ENCODE results near the gene RAB5B.
"Not testable (repeated sequence)": the region's sequence is repeated elsewhere in the genome, so short reads cannot be mapped to it uniquely, and the experiment has no call there.

RAB5B gene

DNA sequence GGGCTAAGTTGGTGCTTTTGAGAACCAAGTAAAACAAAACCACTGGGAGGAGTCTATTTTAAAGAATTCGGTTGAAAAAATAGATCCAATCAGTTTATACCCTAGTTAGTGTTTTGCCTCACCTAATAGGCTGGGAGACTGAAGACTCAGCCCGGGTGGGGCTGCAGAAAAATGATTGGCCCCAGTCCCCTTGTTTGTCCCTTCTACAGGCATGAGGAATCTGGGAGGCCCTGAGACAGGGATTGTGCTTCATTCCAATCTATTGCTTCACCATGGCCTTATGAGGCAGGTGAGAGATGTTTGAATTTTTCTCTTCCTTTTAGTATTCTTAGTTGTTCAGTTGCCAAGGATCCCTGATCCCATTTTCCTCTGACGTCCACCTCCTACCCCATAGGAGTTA lies 1.8 kb upstream of the RAB5B start:
- CTCF ChIA-PET = interaction anchor here (1.2 kb wide), 1 partner anchor 24 kb away, joined by 6 read pairs; no protein-coding TSS in a partner anchor
- peak; percentile 70 for DNase-seq (ENCODE audit: low spot score)
- POLR2A ChIA-PET (ENCODE audit: low non-redundant PET) = no interaction called here
- H3K27ac ChIP-seq = peak overlapping the region; percentile 85
- TF ChIP-seq CTCF (conservative IDR thresholded peaks at IDR 0.05; ENCODE audit: low read depth) = no peak

GRCh38 chr12:55972456-55972855 lies 1.4 kb upstream of the RAB5B start:
- TF ChIP-seq CTCF (conservative IDR thresholded peaks at IDR 0.05; ENCODE audit: low read depth) = no peak
- DNase-seq (ENCODE audit: low spot score) = no peak
- H3K27ac ChIP-seq = peak overlapping the region; percentile 85; the same call in 1 of the 2 replicates
- ChIA-PET POLR2A (ENCODE audit: low non-redundant PET) (no interaction called here), CTCF (interaction anchor here (1.2 kb wide), 1 partner anchor 23 kb away, joined by 6 read pairs; no protein-coding TSS in a partner anchor)

GRCh38 chr12:55972911-55973598 lies 823 bp upstream of the RAB5B start:
- ChIA-PET POLR2A (ENCODE audit: low non-redundant PET) (interaction anchor here (0.5 to 1.6 kb wide), 5 partner anchors 16 to 242 kb away, joined by 3 to 9 read pairs (median 3); no protein-coding TSS in a partner anchor), CTCF (interaction anchor here (0.6 to 1.2 kb wide), 2 partner anchors 23 to 74 kb away, joined by 6 to 7 read pairs; no protein-coding TSS in a partner anchor)

GRCh38 chr12:55974308-55974730 lies 441 bp downstream of the RAB5B start:
- no peak for TF ChIP-seq CTCF (conservative IDR thresholded peaks at IDR 0.05; ENCODE audit: low read depth)
- peak; percentile 62 for DNase-seq (ENCODE audit: low spot score)
- CTCF ChIA-PET = interaction anchor here (0.5 to 1.1 kb wide), 3 partner anchors 145 to 1683 kb away, joined by 3 to 5 read pairs (median 3); no protein-coding TSS in a partner anchor
- peak overlapping the region; percentile 89 for H3K27ac ChIP-seq
- POLR2A ChIA-PET (ENCODE audit: low non-redundant PET) = interaction anchor here (0.5 to 1.6 kb wide), 7 partner anchors 17 to 149 kb away, joined by 3 to 9 read pairs (median 3); no protein-coding TSS in a partner anchor

More at GRCh38 chr12:55972911-55973598, 823 bp upstream of the RAB5B start:
- peak overlapping the region; percentile 89 for H3K27ac ChIP-seq
- DNase-seq (ENCODE audit: low spot score) = no peak
- no peak for TF ChIP-seq CTCF (conservative IDR thresholded peaks at IDR 0.05; ENCODE audit: low read depth)

- no peak overlapping the region for H3K27ac ChIP-seq
- no peak for TF ChIP-seq CTCF (conservative IDR thresholded peaks at IDR 0.05; ENCODE audit: low read depth)
- ChIA-PET CTCF (no interaction called here), POLR2A (ENCODE audit: low non-redundant PET) (no interaction called here)
- no peak for DNase-seq (ENCODE audit: low spot score)
Measured at GRCh38 chr12:55978393-55978792, 4.5 kb downstream of the RAB5B start.

DNA sequence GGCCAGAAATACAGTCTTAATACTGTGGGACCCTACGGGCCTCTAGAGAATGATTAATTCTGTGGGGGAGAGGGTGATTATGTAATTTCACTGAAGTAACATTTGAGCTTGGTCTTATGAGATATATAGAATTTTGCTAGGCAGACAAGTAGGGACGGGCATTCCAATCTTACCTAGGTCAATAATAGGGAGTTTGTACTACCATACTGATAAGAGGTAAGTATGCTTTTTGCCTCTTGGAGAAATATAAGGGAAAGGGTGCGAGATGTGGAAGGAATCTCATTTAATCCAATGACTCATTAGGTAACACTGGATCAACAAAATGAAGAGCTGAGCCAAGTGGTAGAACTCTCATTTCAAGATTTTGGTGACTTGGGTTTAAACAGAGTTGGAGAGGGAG lies 5.2 kb downstream of the RAB5B start:
- ChIA-PET POLR2A (ENCODE audit: low non-redundant PET) (no interaction called here), CTCF (no interaction called here)
- no peak for TF ChIP-seq CTCF (conservative IDR thresholded peaks at IDR 0.05; ENCODE audit: low read depth)
- no peak overlapping the region for H3K27ac ChIP-seq
- no peak for DNase-seq (ENCODE audit: low spot score)

DNA sequence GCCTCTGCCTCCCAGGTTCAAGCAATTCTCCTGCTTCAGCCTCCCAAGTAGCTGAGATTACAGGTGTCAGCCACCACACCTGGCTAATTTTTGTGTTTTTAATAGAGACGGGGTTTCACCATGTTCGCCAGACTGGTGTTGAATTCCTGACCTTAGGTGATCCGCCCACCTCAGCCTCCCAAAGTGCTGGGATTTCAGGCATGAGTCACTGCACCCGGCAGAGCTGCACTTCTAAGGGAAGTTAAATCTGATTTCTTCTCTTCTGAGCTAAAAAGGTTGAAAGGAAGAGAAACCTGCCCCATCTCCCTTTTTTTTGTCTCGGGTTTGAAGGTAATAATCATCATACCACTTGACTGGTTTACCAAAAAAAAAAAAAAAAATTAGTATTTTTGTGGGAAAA lies 8.0 kb downstream of the RAB5B start:
- DNase-seq (ENCODE audit: low spot score); POLR2A ChIA-PET (ENCODE audit: low non-redundant PET): not testable (repeated sequence)
- H3K27ac ChIP-seq = peak overlapping the region; percentile 56
- CTCF ChIA-PET = interaction anchor here (0.6 kb wide), 1 partner anchor 14 kb away, joined by 4 read pairs; no protein-coding TSS in a partner anchor

Measured in RWPE1 (cell line).